ENCODE results near the gene SIPA1L3.

GRCh38 chr19:38143847-38144246 lies 236.8 kb downstream of the SIPA1L3 start:
- no peak for TF ChIP-seq CTCF (IDR thresholded peaks at IDR 0.05 in 4 of 5, conservative IDR thresholded peaks at IDR 0.05 in 1 of 5)
- no peak for TF ChIP-seq POLR2A (IDR thresholded peaks at IDR 0.05)
